Sigmoid colon (tissue), 4 donors: ENCODE results near the gene HNRNPA0.

ENCODE experiments used
- CTCF ChIP-seq, 4 experiments: fragments of 450-650 bp in 3 of 4; fragments of 200-600 bp in 1 of 4; IDR thresholded peaks; one replicate each; pipeline ENCODE4 v1.5.1; 2016 to 2019; ENCODE audit warnings: antibody characterized with exemption in 4 of 4, mild to moderate bottlenecking in 3 of 4, moderate library complexity in 2 of 4
- EP300 ChIP-seq, 4 donors: sonication (generic); formaldehyde crosslinking; IDR thresholded peaks; one replicate each; pipeline ENCODE4 v1.6.1; 2017; ENCODE audit warnings: antibody characterized with exemption in 4 of 4

GRCh38 chr5:137792303-137792702 is 38.1 kb upstream of the HNRNPA0 start:
- TF ChIP-seq CTCF (IDR thresholded peaks at IDR 0.05): no peak
- no peak for TF ChIP-seq EP300 (IDR thresholded peaks at IDR 0.05)
